CD4-positive, alpha-beta T cell treated with Interleukin-21 for 1 hour (primary cell): ENCODE data around the gene NHSL2.
A peak's percentile ranks its signal among the peaks of the same experiment; 100 is the strongest.
"Not testable (repeated sequence)": the region's sequence is repeated elsewhere in the genome, so short reads cannot be mapped to it uniquely, and the experiment has no call there.

Experiments used
- DNase-seq: peaks from one replicate; pipeline ENCODE4 v3.0.0-alpha.2; 2020

The NHSL2 gene

GRCh38 chrX:72045552-72046277 is 135.1 kb downstream of the NHSL2 start:
- no peak for DNase-seq

GRCh38 chrX:72046447-72046846 is 135.8 kb downstream of the NHSL2 start:
- peak; percentile 14 for DNase-seq

- peak; percentile 18 for DNase-seq
Measured at GRCh38 chrX:72048510-72049455, 138.1 kb downstream of the NHSL2 start.

- no peak for DNase-seq
Measured at GRCh38 chrX:72050011-72050410, 139.4 kb downstream of the NHSL2 start.

- no peak for DNase-seq
Measured at GRCh38 chrX:72051589-72051988, 140.9 kb downstream of the NHSL2 start.

- no peak for DNase-seq
Measured at GRCh38 chrX:72052415-72053090, 141.9 kb downstream of the NHSL2 start.

GRCh38 chrX:72053508-72053907 is 142.9 kb downstream of the NHSL2 start:
- no peak for DNase-seq

- no peak for DNase-seq
Measured at GRCh38 chrX:72054779-72055489, 144.3 kb downstream of the NHSL2 start.

- DNase-seq = no peak
Measured at GRCh38 chrX:72057331-72057730, 146.7 kb downstream of the NHSL2 start.

- peak; percentile 8 for DNase-seq
Measured at GRCh38 chrX:72057849-72058248, 147.2 kb downstream of the NHSL2 start.

GRCh38 chrX:72058346-72058745 is 147.7 kb downstream of the NHSL2 start:
- DNase-seq = not testable (repeated sequence)

GRCh38 chrX:72060196-72060920 is 149.7 kb downstream of the NHSL2 start:
- DNase-seq = no peak

- no peak for DNase-seq
Measured at GRCh38 chrX:72060921-72061490, 150.4 kb downstream of the NHSL2 start.

- DNase-seq = no peak
Measured at GRCh38 chrX:72062916-72063315, 152.3 kb downstream of the NHSL2 start.

- peak; percentile 2 for DNase-seq
Measured at GRCh38 chrX:72069350-72070160, 158.9 kb downstream of the NHSL2 start.

GRCh38 chrX:72071213-72071612 is 160.6 kb downstream of the NHSL2 start:
- DNase-seq = no peak

- DNase-seq = no peak
Measured at GRCh38 chrX:72073633-72074032, 163.0 kb downstream of the NHSL2 start.

GRCh38 chrX:72078411-72078810 is 167.8 kb downstream of the NHSL2 start:
- no peak for DNase-seq

- DNase-seq = no peak
Measured at GRCh38 chrX:72079607-72080006, 169.0 kb downstream of the NHSL2 start.

- no peak for DNase-seq
Measured at GRCh38 chrX:72080150-72080549, 169.5 kb downstream of the NHSL2 start.

GRCh38 chrX:72080800-72081199 is 170.2 kb downstream of the NHSL2 start:
- no peak for DNase-seq
